GM19238 (cell line): Measurements from ENCODE around the gene P3H1.
"Not testable (repeated sequence)": the region's sequence is repeated elsewhere in the genome, so short reads cannot be mapped to it uniquely, and the experiment has no call there.

ENCODE experiments used
- DNase-seq: peaks from one replicate; pipeline ENCODE4 v3.0.0; 2011; ENCODE audit warnings: low spot score; ENCODE audit not compliant: insufficient read length

P3H1 gene

DNA sequence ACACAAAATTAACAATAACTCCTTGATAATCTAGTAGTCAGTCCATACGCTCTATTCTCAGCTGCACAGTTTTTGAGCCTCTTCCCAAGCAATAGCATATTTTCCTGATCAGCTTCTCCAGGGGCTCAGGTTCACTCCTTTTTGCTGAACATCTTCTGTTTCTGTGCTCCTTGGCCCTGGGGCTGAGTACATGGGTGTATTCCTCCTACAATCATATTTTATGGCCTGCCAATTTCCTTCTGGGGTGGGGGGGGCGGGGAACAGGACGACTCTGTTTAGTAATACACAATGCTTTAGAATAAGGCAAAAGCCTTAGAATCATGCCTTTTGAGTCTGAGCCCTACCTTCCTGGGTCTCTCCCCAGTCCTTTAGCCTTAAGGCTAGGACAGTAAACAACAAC is 35.2 kb downstream of the P3H1 start:
- no peak for DNase-seq

GRCh38 chr1:42730988-42731387 is 35.8 kb downstream of the P3H1 start:
- no peak for DNase-seq

GRCh38 chr1:42730002-42730401 is 36.8 kb downstream of the P3H1 start:
- no peak for DNase-seq

DNA sequence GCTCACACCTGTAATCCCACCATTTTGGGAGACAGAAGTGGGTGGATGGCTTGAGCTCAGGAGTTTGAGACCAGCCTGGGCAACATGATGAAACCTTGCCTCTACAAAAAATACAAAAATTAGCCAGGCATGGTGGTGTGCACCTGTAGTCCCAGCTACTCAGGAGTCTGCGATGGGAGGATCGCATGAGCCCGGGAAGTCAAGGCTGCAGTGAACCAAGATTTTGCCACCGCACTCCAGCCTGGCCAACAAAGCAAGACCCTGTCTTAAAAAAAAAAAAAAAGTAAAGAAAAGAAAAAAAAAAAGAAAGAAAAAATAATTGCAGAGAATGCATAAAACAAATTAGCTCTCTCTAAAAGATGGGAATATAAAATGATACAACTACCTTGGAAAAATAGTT is 41.0 kb downstream of the P3H1 start:
- DNase-seq: not testable (repeated sequence)

- no peak for DNase-seq
Observed at GRCh38 chr1:42723511-42723910, 43.3 kb downstream of the P3H1 start.

DNA sequence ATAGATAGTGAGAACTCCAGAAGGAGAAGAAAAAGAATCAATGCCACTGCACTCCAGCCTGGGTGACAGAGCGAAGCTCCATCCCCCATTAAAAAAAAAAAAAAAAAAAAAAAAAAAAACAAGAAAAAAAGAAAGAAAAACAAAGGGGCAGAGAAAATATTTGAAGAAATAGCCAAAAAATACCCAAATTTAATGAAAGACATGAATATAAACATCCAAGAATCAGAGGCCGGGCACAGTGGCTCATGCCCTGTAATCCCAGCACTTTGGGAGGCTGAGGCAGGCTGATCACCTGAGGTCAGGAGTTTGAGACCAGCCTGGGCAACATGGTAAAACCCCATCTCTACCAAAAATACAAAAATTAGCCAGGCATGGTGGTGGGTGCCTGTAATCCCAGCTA is 44.4 kb downstream of the P3H1 start:
- not testable (repeated sequence) for DNase-seq

- DNase-seq: no peak
Observed at GRCh38 chr1:42721926-42722325, 44.9 kb downstream of the P3H1 start.

DNA sequence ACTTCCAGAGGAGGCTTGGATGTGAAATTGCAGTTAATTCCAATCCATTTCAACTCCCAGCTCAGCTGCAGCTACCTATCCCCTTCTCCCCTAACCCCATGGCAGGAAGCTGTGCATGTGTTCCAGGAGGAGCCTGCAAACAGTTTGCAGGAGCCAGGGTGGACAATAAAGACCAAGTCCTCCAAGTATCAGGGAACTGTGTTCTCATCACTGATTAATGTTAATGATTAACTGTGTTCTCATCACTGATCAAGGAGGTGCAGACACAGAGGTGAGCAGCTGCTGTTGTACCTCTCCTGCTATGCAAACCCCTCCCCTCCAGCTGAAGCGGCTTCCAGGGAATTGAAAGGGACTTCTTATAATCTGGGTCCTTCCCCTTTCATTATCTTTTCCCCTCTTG is 46.0 kb downstream of the P3H1 start:
- no peak for DNase-seq

- not testable (repeated sequence) for DNase-seq
Observed at GRCh38 chr1:42714441-42714840, 52.4 kb downstream of the P3H1 start.

- DNase-seq: no peak
Observed at GRCh38 chr1:42713293-42713692, 53.5 kb downstream of the P3H1 start.

DNA sequence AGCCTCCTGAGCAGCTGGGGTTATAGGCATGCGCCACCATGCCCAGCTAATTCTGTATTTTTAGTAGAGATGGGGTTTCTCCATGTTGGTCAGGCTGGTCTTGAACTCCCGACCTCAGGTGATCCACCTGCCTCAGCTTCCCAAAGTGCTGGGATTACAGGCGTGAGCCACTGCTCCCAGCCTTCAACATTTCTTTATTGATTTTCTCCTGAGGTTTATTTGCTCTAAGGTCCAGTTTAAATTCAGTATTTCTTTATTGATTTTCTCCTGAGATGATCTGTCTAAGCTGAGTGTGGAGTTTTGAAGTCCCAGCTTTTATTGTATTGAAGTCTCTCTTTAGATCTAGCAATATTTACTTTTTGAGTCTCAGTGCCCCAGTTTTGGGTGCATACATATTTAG is 54.0 kb downstream of the P3H1 start:
- not testable (repeated sequence) for DNase-seq

DNA sequence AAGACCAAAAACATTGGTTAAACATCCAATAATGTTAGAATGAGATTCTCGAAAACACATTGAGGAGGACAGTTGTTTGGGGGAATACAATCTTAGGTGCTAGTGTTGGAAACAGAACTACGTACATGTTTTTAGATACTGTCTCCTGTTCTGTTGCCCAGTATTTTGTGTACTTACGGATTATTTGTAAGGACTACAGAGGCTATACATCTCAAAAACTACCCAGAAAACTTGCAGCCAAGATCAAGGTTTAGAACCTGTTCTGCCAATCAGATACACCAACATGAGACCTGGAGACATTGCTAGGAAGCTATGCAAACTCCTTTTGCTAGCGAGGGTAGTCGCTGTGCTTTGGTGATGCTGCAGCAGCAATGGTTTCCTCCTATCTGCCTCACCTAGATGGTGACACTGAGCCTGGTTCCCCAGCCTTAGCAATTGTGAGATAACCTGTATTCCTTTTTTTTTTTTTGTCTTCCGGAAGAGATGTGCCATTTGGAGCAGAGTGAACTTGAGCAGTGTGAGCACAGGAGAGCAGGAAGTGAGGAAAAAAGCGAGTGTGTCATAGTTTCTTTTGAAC is 62.9 kb downstream of the P3H1 start:
- no peak for DNase-seq

GRCh38 chr1:42700006-42700405 is 66.8 kb downstream of the P3H1 start:
- DNase-seq: no peak

DNA sequence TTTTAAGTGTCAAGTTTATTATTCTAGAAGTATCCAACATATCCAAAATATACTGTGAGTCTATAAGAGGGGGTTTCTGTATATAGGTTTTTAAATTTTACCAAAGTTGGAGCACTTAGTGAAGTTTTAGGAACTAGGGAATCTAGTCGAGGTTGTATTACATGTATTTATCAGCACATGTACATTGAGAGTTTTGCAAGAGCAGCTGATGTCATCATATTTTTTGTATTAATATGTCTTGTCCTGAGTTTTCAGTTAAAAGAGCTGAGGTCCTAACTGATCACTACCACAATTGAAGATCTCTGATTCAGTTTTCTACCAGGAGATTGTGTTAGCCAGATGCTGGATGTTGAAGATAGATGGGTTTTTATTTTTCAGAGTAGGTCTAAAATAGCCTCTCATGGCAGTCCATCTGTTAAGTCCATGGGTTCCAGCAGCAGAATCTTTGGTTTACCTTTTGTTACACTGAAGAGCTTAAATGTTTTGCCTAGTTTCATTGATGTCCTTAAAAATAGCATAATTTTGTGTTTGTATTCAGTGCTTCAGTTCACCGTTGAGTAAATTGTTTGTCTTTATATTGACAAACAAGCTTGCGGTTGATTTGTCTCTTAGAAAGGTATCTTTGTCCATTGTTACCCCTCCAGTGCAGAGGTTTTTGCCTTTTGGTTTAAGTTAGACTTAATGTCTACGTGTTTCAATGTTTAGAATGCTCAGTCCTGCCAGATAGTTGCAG is 68.6 kb downstream of the P3H1 start:
- no peak for DNase-seq
